SK-N-SH treated with all-trans-retinoic acid at 6 μM for 48 hours (cell line): ENCODE data around the gene ANKFN1.

ENCODE experiments used
- ATAC-seq: fragments of 200-7000 bp; cut with Tn5 transposase; 3 replicates; pipeline ENCODE4 v1.9.1; 2020; ENCODE audit warnings: mild to moderate bottlenecking, moderate library complexity
- ARNTL ChIP-seq: fragments of 450-650 bp; formaldehyde crosslinking; IDR thresholded peaks from 2 replicates; pipeline ENCODE4 v1.5.0; 2020; ENCODE audit warnings: low read depth, mild to moderate bottlenecking, moderate library complexity, borderline replicate concordance
- BACH2 ChIP-seq: fragments of 250-450 bp; sonication (Bioruptor Pico); IDR thresholded peaks from 2 replicates; pipeline ENCODE4 v1.9.0; 2021; ENCODE audit warnings: mild to moderate bottlenecking, borderline replicate concordance
- CSDC2 ChIP-seq: fragments of 250-450 bp; sonication (Bioruptor Pico); IDR thresholded peaks from 2 replicates; pipeline ENCODE4 v1.5.0; 2020; ENCODE audit warnings: mild to moderate bottlenecking, moderate library complexity
- ESRRG ChIP-seq: fragments of 250-450 bp; sonication (Bioruptor Pico); IDR thresholded peaks from 2 replicates; pipeline ENCODE4 v1.6.1; 2021; ENCODE audit warnings: mild to moderate bottlenecking
- GLIS3 ChIP-seq: fragments of 250-450 bp; sonication (Bioruptor Pico); IDR thresholded peaks from 2 replicates; pipeline ENCODE4 v1.5.0; 2020; ENCODE audit warnings: mild to moderate bottlenecking, moderate library complexity
- ISL1 ChIP-seq: fragments of 250-450 bp; sonication (Bioruptor Pico); IDR thresholded peaks from 2 replicates; pipeline ENCODE4 v2.1.2; 2022; ENCODE audit warnings: mild to moderate bottlenecking, moderate library complexity
- OSR1 ChIP-seq: fragments of 250-450 bp; sonication (Bioruptor Pico); IDR thresholded peaks from 2 replicates; pipeline ENCODE4 v1.8.0; 2022; ENCODE audit warnings: moderate library complexity, mild to moderate bottlenecking, inconsistent platforms
- PATZ1 ChIP-seq: fragments of 250-450 bp; sonication (Bioruptor Pico); IDR thresholded peaks from 2 replicates; pipeline ENCODE4 v1.8.0; 2020; ENCODE audit warnings: mild to moderate bottlenecking, moderate library complexity, borderline replicate concordance
- PPARA ChIP-seq: fragments of 250-450 bp; sonication (Bioruptor Pico); IDR thresholded peaks from 2 replicates; pipeline ENCODE4 v1.5.0; 2020; ENCODE audit warnings: mild to moderate bottlenecking, borderline replicate concordance
- RARB ChIP-seq: fragments of 250-450 bp; sonication (Bioruptor Pico); IDR thresholded peaks from 2 replicates; pipeline ENCODE4 v1.8.0; 2021; ENCODE audit warnings: mild to moderate bottlenecking, moderate library complexity
- SNAI2 ChIP-seq: fragments of 250-450 bp; sonication (Bioruptor Pico); IDR thresholded peaks from 2 replicates; pipeline ENCODE4 v1.5.0; 2020; ENCODE audit warnings: mild to moderate bottlenecking, moderate library complexity
- TCF4 ChIP-seq: fragments of 250-450 bp; sonication (Bioruptor Pico); IDR thresholded peaks from 2 replicates; pipeline ENCODE4 v1.8.0; 2021; ENCODE audit warnings: mild to moderate bottlenecking, moderate library complexity, borderline replicate concordance
- TOX ChIP-seq: fragments of 250-450 bp; sonication (Bioruptor Pico); IDR thresholded peaks from 2 replicates; pipeline ENCODE4 v1.8.0; 2021; ENCODE audit warnings: mild to moderate bottlenecking, moderate library complexity, borderline replicate concordance
- TSHZ2 ChIP-seq: fragments of 250-450 bp; sonication (Bioruptor Pico); IDR thresholded peaks from 2 replicates; pipeline ENCODE4 v1.5.0; 2020; ENCODE audit warnings: mild to moderate bottlenecking, moderate library complexity
- ZC3H10 ChIP-seq: fragments of 250-450 bp; sonication (Bioruptor Pico); IDR thresholded peaks from 2 replicates; pipeline ENCODE4 v1.5.1; 2021; ENCODE audit warnings: mild to moderate bottlenecking, moderate library complexity
- ZFP3 ChIP-seq: fragments of 250-450 bp; sonication (Bioruptor Pico); IDR thresholded peaks from 2 replicates; pipeline ENCODE4 v1.5.0; 2020; ENCODE audit warnings: mild to moderate bottlenecking, moderate library complexity
- ZFP30 ChIP-seq: fragments of 450-650 bp; formaldehyde crosslinking; IDR thresholded peaks from 2 replicates; pipeline ENCODE4 v1.5.0; 2022; ENCODE audit warnings: mild to moderate bottlenecking, moderate library complexity
- ZNF565 ChIP-seq: fragments of 450-650 bp; formaldehyde crosslinking; conservative IDR thresholded peaks from 2 replicates; pipeline ENCODE4 v1.5.0; 2020; ENCODE audit warnings: low read depth, mild to moderate bottlenecking, moderate library complexity
- ZNF70 ChIP-seq: fragments of 450-650 bp; formaldehyde crosslinking; IDR thresholded peaks from 2 replicates; pipeline ENCODE4 v1.5.0; 2020; ENCODE audit warnings: mild to moderate bottlenecking, moderate library complexity
- ZNF8 ChIP-seq: fragments of 450-650 bp; formaldehyde crosslinking; IDR thresholded peaks from 2 replicates; pipeline ENCODE4 v1.5.0; 2020; ENCODE audit warnings: mild to moderate bottlenecking, moderate library complexity
- TF ChIP-seq, protein P1 (sequence below): fragments of 250-450 bp; sonication (Bioruptor Pico); IDR thresholded peaks from 2 replicates; pipeline ENCODE4 v1.5.1; 2020; ENCODE audit warnings: low read depth, mild to moderate bottlenecking, moderate library complexity
- TF ChIP-seq, protein P2 (sequence below): fragments of 250-450 bp; sonication (Bioruptor Pico); IDR thresholded peaks from 2 replicates; pipeline ENCODE4 v1.8.0; 2021; ENCODE audit warnings: low read depth, mild to moderate bottlenecking, moderate library complexity, borderline replicate concordance
- TF ChIP-seq, protein P3 (sequence below): fragments of 250-450 bp; sonication (Bioruptor Pico); IDR thresholded peaks from 2 replicates; pipeline ENCODE4 v1.5.1; 2021; ENCODE audit warnings: mild to moderate bottlenecking, moderate library complexity

ANKFN1 gene

GRCh38 chr17:56549501-56549900 is 396.2 kb downstream of the ANKFN1 start (continued):
- TF ChIP-seq, protein P1, sequence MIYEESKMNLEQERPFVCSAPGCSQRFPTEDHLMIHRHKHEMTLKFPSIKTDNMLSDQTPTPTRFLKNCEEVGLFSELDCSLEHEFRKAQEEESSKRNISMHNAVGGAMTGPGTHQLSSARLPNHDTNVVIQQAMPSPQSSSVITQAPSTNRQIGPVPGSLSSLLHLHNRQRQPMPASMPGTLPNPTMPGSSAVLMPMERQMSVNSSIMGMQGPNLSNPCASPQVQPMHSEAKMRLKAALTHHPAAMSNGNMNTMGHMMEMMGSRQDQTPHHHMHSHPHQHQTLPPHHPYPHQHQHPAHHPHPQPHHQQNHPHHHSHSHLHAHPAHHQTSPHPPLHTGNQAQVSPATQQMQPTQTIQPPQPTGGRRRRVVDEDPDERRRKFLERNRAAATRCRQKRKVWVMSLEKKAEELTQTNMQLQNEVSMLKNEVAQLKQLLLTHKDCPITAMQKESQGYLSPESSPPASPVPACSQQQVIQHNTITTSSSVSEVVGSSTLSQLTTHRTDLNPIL (CRISPR knock-in tag), result no peak
- no peak for TF ChIP-seq BACH2 (CRISPR knock-in tag)
- no peak for TF ChIP-seq ZC3H10 (CRISPR knock-in tag)
- TF ChIP-seq CSDC2, result no peak

GRCh38 chr17:56557682-56558081 is 404.4 kb downstream of the ANKFN1 start:
- TF ChIP-seq GLIS3 (no peak), TSHZ2 (CRISPR knock-in tag) (no peak), SNAI2 (no peak), ISL1 (CRISPR knock-in tag) (no peak), ZFP30 (CRISPR knock-in tag) (no peak), ZNF565 (CRISPR knock-in tag) (no peak), ZC3H10 (CRISPR knock-in tag) (no peak), PATZ1 (CRISPR knock-in tag) (no peak), ZNF8 (no peak), ESRRG (CRISPR knock-in tag) (no peak), PPARA (CRISPR knock-in tag) (no peak), BACH2 (CRISPR knock-in tag) (no peak), ZNF70 (CRISPR knock-in tag) (no peak), ARNTL (CRISPR knock-in tag) (no peak)
- TF ChIP-seq, protein P2, sequence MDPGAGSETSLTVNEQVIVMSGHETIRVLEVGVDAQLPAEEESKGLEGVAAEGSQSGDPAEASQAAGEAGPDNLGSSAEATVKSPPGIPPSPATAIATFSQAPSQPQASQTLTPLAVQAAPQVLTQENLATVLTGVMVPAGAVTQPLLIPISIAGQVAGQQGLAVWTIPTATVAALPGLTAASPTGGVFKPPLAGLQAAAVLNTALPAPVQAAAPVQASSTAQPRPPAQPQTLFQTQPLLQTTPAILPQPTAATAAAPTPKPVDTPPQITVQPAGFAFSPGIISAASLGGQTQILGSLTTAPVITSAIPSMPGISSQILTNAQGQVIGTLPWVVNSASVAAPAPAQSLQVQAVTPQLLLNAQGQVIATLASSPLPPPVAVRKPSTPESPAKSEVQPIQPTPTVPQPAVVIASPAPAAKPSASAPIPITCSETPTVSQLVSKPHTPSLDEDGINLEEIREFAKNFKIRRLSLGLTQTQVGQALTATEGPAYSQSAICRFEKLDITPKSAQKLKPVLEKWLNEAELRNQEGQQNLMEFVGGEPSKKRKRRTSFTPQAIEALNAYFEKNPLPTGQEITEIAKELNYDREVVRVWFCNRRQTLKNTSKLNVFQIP (CRISPR knock-in tag), result no peak
- TF ChIP-seq, protein P3, sequence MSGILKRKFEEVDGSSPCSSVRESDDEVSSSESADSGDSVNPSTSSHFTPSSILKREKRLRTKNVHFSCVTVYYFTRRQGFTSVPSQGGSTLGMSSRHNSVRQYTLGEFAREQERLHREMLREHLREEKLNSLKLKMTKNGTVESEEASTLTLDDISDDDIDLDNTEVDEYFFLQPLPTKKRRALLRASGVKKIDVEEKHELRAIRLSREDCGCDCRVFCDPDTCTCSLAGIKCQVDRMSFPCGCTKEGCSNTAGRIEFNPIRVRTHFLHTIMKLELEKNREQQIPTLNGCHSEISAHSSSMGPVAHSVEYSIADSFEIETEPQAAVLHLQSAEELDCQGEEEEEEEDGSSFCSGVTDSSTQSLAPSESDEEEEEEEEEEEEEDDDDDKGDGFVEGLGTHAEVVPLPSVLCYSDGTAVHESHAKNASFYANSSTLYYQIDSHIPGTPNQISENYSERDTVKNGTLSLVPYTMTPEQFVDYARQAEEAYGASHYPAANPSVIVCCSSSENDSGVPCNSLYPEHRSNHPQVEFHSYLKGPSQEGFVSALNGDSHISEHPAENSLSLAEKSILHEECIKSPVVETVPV, result no peak
- no peak for ATAC-seq

DNA sequence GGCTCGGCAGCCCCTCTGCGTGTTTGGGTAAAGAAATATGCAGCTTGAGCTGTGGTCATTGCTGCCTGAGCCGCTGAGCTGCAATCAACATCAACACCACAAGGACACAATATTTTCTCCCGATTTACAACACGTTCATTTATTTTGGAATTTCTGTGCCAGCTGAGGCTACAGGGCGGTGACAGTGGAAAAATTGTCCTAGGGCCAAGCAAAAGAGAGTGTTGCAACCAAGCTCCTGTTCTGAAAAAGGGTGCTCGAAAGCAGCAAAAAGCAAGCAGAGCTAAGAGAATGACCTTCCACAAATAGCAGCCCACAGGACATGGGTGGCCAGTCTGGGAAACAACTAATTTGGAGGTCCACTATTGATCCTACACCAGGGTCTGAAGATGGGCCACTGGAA is 404.8 kb downstream of the ANKFN1 start:
- ATAC-seq, result no peak
- TF ChIP-seq, protein P2 (CRISPR knock-in tag), result no peak
- TF ChIP-seq ESRRG (CRISPR knock-in tag) (no peak), OSR1 (CRISPR knock-in tag) (no peak), BACH2 (CRISPR knock-in tag) (no peak), ARNTL (CRISPR knock-in tag) (no peak), ZFP3 (CRISPR knock-in tag) (no peak), PATZ1 (CRISPR knock-in tag) (no peak), TCF4 (CRISPR knock-in tag) (no peak), TOX (CRISPR knock-in tag) (no peak), SNAI2 (no peak), RARB (CRISPR knock-in tag) (no peak), CSDC2 (no peak), ZC3H10 (CRISPR knock-in tag) (no peak), ZNF70 (CRISPR knock-in tag) (no peak)
- TF ChIP-seq, protein P1 (CRISPR knock-in tag), result no peak
